GM12878 (cell line): ENCODE data around the gene INSRR. TPM values are rescaled to one million over a fixed set of nuclear protein-coding genes. Genes with fewer than 3 reads are reported as not detected.

Experiments
- BACH1 ChIP-seq: fragments of 450-650 bp; IDR thresholded peaks from 2 replicates; pipeline ENCODE4 v1.6.1; 2017; ENCODE audit warnings: mild to moderate bottlenecking, borderline replicate concordance
- CBX5 ChIP-seq: sonication (generic); IDR thresholded peaks from 2 replicates; pipeline ENCODE4 v1.6.1; 2016; ENCODE audit warnings: low read depth, moderate library complexity, mild to moderate bottlenecking, inconsistent platforms
- ELK1 ChIP-seq: IDR thresholded peaks from 2 replicates; pipeline ENCODE4 v1.6.1; 2012; ENCODE audit warnings: low read depth, low read length, improper control_type of control experiment
- EZH2 ChIP-seq: IDR thresholded peaks from 2 replicates; pipeline ENCODE4 v1.6.1; 2012; ENCODE audit warnings: low read depth, mild to moderate bottlenecking, control low read depth, inconsistent platforms, low read length, borderline replicate concordance; ENCODE audit not compliant: control insufficient read depth
- HDGF ChIP-seq: fragments of 450-650 bp; IDR thresholded peaks from 2 replicates; pipeline ENCODE4 v1.6.1; 2016; ENCODE audit warnings: antibody characterized with exemption
- IRF4 ChIP-seq: IDR thresholded peaks from 2 replicates; pipeline ENCODE4 v1.6.1; 2011; ENCODE audit warnings: low read depth, low read length
- KDM1A ChIP-seq: fragments of 200-600 bp; sonication (generic); IDR thresholded peaks from 2 replicates; pipeline ENCODE4 v1.6.1; 2016; ENCODE audit warnings: borderline replicate concordance
- KLF5 ChIP-seq: fragments of 450-650 bp; IDR thresholded peaks from 2 replicates; pipeline ENCODE4 v1.6.1; 2014; ENCODE audit warnings: mild to moderate bottlenecking; ENCODE audit not compliant: partially characterized antibody
- MXI1 ChIP-seq: fragments of 150-350 bp; IDR thresholded peaks from 2 replicates; pipeline ENCODE4 v1.6.1; 2011; ENCODE audit warnings: low read depth, mild to moderate bottlenecking, inconsistent platforms, low read length, improper control_type of control experiment
- NFYA ChIP-seq: IDR thresholded peaks from 2 replicates; pipeline ENCODE4 v1.6.1; 2011; ENCODE audit warnings: low read depth, mild to moderate bottlenecking, low read length, improper control_type of control experiment, borderline replicate concordance
- NFYB ChIP-seq: IDR thresholded peaks from 2 replicates; pipeline ENCODE4 v1.6.1; 2011; ENCODE audit warnings: low read depth, mild to moderate bottlenecking, low read length, improper control_type of control experiment, moderate library complexity; ENCODE audit not compliant: insufficient read depth
- PBX3 ChIP-seq: IDR thresholded peaks from 2 replicates; pipeline ENCODE4 v1.6.1; 2011; ENCODE audit warnings: mild to moderate bottlenecking, low read depth, low read length, moderate library complexity; ENCODE audit not compliant: insufficient replicate concordance
- POLR2A ChIP-seq: IDR thresholded peaks from 2 replicates; pipeline ENCODE4 v1.6.1; 2011; ENCODE audit warnings: low read depth, mild to moderate bottlenecking, low read length
- RB1 ChIP-seq: fragments of 450-650 bp; formaldehyde crosslinking; IDR thresholded peaks from 2 replicates; pipeline ENCODE4 v1.6.1; 2017; ENCODE audit warnings: mild to moderate bottlenecking, borderline replicate concordance
- RBBP5 ChIP-seq: fragments of 200-600 bp; sonication (generic); conservative IDR thresholded peaks from 2 replicates; pipeline ENCODE4 v1.6.1; 2016
- SIX5 ChIP-seq: IDR thresholded peaks from 2 replicates; pipeline ENCODE4 v1.6.1; 2011; ENCODE audit warnings: mild to moderate bottlenecking, low read depth, low read length, moderate library complexity; ENCODE audit not compliant: severe bottlenecking
- SREBF1 ChIP-seq: IDR thresholded peaks from 2 replicates; pipeline ENCODE4 v1.6.1; 2012; ENCODE audit warnings: mild to moderate bottlenecking, low read length
- SRF ChIP-seq, 2 experiments: IDR thresholded peaks; 2 replicates each; pipeline ENCODE4 v1.6.1; 2011; ENCODE audit warnings: low read depth in 2 of 2, low read length in 2 of 2, mild to moderate bottlenecking in 1 of 2, moderate library complexity in 1 of 2
- ZBED1 ChIP-seq: IDR thresholded peaks from 2 replicates; pipeline ENCODE4 v1.6.1; 2016; ENCODE audit warnings: borderline replicate concordance
- ZNF24 ChIP-seq: fragments of 450-650 bp; IDR thresholded peaks from 2 replicates; pipeline ENCODE4 v1.6.1; 2017; ENCODE audit warnings: antibody characterized with exemption, mild to moderate bottlenecking
- ZNF622 ChIP-seq: fragments of 450-650 bp; IDR thresholded peaks from 2 replicates; pipeline ENCODE4 v1.6.1; 2017; ENCODE audit warnings: mild to moderate bottlenecking, inconsistent platforms
- polyA plus RNA-seq, 11 experiments: library from polyadenylated mRNA; depleted of rRNA in 4 of 11; unstranded in 6 of 11; stranded (reverse) in 5 of 11; fragments of >200 nt; fragmentation: Nextera tagmentation in 4 of 11; fragmentation: Illumina TruSeq in 1 of 11; extraction: Ambion mirVana in 4 of 11; extraction: Trizol in 1 of 11; gene quantifications; 1 replicate in 1 of 11; 2 replicates in 10 of 11; pipeline versions ENCODE4 v1.2.1 to v1.2.3, GENCODE V29; 2011 to 2016; ENCODE audit warnings: inconsistent platforms in 2 of 11, missing spikeins in 2 of 11, low read depth in 1 of 11
- total RNA-seq, 4 experiments: library from RNA; depleted of rRNA in 3 of 4; stranded (reverse); fragments of >200 nt in 3 of 4; fragmentation: Illumina TruSeq in 1 of 4; extraction: Trizol in 1 of 4; gene quantifications; 2 replicates each; pipeline versions ENCODE4 v1.2.1 to v1.2.3, GENCODE V29; 2013 to 2021
- TF ChIP-seq, protein P1 (sequence below): IDR thresholded peaks from 2 replicates; pipeline ENCODE4 v1.6.1; 2012; ENCODE audit warnings: low read depth, low read length, improper control_type of control experiment
- TF ChIP-seq, protein P2 (sequence below): fragments of 450-650 bp; IDR thresholded peaks from 2 replicates; pipeline ENCODE4 v1.6.1; 2016; ENCODE audit warnings: mild to moderate bottlenecking, moderate library complexity, borderline replicate concordance

INSRR gene
- total and polyA plus RNA-seq, 10 of the 15 experiments (the other 5 are each of a cell fraction or from before 2014, with no cell fraction given): 0.01 TPM; not detected in 9

DNA sequence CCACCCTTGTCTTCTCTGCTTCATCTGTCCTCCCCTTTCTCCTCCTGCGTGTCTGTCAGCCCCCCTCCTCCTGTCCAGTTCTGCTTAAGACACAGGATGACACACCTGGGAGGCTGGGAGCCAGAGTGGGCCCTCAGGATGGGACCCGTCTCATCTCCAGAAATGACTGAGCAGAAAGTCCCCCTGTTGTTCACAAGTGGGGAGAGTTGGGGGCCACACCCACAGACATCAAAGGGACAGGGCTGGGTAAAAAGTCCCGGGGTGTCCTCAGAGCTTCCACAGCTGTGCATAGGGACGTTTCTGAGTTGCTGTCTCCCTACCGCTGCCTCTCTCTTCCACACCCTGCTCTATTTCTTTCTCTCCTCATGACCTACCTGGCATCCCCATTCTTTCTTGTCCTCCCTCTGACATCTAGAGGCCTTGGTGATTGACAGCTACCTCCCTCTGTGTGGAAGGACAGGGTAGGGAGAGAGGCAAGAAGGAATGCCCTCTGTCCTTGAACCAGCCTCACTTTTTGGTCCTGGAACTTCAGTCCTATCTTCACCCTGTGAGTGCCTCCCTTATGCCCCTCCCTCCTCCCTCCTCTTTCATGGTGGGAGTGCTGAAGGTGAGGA is 22.8 kb downstream of the INSRR start (continued):
- TF ChIP-seq, protein P1, sequence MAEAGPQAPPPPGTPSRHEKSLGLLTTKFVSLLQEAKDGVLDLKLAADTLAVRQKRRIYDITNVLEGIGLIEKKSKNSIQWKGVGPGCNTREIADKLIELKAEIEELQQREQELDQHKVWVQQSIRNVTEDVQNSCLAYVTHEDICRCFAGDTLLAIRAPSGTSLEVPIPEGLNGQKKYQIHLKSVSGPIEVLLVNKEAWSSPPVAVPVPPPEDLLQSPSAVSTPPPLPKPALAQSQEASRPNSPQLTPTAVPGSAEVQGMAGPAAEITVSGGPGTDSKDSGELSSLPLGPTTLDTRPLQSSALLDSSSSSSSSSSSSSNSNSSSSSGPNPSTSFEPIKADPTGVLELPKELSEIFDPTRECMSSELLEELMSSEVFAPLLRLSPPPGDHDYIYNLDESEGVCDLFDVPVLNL: no peak
- TF ChIP-seq ELK1 (no peak), ZBED1 (no peak), BACH1 (0 out of 2 replicates have a peak, but pooled peaks have one; percentile 68), MXI1 (no peak), KDM1A (no peak), SIX5 (no peak), SREBF1 (no peak), PBX3 (no peak), POLR2A (no peak), CBX5 (no peak), RB1 (no peak; the same call in 1 of the 2 replicates), EZH2 (no peak), IRF4 (peak; percentile 91), KLF5 (no peak), NFYB (no peak), ZNF622 (no peak), SRF (IDR thresholded peaks at IDR 0.05; ENCODE audit: low read depth in 2 of 2, low read length in 2 of 2) (0 out of 4 replicates have a peak, but pooled peaks of 1 of the 2 experiments have one; percentile 41), NFYA (no peak), HDGF (0 out of 2 replicates have a peak, but pooled peaks have one; percentile 21), RBBP5 (no peak), ZNF24 (no peak)
- TF ChIP-seq, protein P2, sequence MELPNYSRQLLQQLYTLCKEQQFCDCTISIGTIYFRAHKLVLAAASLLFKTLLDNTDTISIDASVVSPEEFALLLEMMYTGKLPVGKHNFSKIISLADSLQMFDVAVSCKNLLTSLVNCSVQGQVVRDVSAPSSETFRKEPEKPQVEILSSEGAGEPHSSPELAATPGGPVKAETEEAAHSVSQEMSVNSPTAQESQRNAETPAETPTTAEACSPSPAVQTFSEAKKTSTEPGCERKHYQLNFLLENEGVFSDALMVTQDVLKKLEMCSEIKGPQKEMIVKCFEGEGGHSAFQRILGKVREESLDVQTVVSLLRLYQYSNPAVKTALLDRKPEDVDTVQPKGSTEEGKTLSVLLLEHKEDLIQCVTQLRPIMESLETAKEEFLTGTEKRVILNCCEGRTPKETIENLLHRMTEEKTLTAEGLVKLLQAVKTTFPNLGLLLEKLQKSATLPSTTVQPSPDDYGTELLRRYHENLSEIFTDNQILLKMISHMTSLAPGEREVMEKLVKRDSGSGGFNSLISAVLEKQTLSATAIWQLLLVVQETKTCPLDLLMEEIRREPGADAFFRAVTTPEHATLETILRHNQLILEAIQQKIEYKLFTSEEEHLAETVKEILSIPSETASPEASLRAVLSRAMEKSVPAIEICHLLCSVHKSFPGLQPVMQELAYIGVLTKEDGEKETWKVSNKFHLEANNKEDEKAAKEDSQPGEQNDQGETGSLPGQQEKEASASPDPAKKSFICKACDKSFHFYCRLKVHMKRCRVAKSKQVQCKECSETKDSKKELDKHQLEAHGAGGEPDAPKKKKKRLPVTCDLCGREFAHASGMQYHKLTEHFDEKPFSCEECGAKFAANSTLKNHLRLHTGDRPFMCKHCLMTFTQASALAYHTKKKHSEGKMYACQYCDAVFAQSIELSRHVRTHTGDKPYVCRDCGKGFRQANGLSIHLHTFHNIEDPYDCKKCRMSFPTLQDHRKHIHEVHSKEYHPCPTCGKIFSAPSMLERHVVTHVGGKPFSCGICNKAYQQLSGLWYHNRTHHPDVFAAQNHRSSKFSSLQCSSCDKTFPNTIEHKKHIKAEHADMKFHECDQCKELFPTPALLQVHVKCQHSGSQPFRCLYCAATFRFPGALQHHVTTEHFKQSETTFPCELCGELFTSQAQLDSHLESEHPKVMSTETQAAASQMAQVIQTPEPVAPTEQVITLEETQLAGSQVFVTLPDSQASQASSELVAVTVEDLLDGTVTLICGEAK: no peak
